Liver (tissue), 9 donors: ENCODE measurements around the gene TBC1D1. TPM values are rescaled to one million over a fixed set of nuclear protein-coding genes. Genes with fewer than 3 reads are reported as not detected.

Experiments
- DNase-seq: peaks from one replicate; pipeline ENCODE4 v3.0.0-alpha.2; 2017; ENCODE audit warnings: low spot score
- H3K27ac ChIP-seq, 2 donors: one replicate each; pipeline ENCODE4 v1.7.0; 2013; ENCODE audit warnings: inconsistent platforms in 2 of 2, low read length in 2 of 2, control low read depth in 1 of 2, low read depth in 1 of 2, mild to moderate bottlenecking in 1 of 2
- H3K27me3 ChIP-seq, 4 donors: one replicate each; pipeline versions ENCODE4 v1.6.1 to v1.7.0; 2013; ENCODE audit warnings: low read length in 3 of 4, inconsistent platforms in 1 of 4, mild to moderate bottlenecking in 1 of 4, moderate library complexity in 1 of 4; ENCODE audit not compliant: control insufficient read depth in 4 of 4, insufficient read depth in 4 of 4
- H3K36me3 ChIP-seq, 4 donors: one replicate each; pipeline versions ENCODE4 v1.6.1 to v1.7.0; 2013; ENCODE audit warnings: low read length in 3 of 4, mild to moderate bottlenecking in 3 of 4, low read depth in 1 of 4, moderate library complexity in 1 of 4; ENCODE audit not compliant: control insufficient read depth in 4 of 4, insufficient read depth in 3 of 4
- H3K4me1 ChIP-seq, 4 donors: one replicate each; pipeline versions ENCODE4 v1.6.1 to v1.7.0; 2013; ENCODE audit warnings: low read length in 3 of 4, mild to moderate bottlenecking in 3 of 4, moderate library complexity in 1 of 4; ENCODE audit not compliant: control insufficient read depth in 4 of 4, insufficient read depth in 4 of 4
- H3K4me3 ChIP-seq, 3 donors: one replicate each; pipeline versions ENCODE4 v1.6.1 to v1.7.0; 2013; ENCODE audit warnings: low read length in 3 of 3, control low read depth in 1 of 3, low read depth in 1 of 3, mild to moderate bottlenecking in 1 of 3
- H3K9ac ChIP-seq, 2 donors: one replicate each; pipeline ENCODE4 v1.7.0; 2013; ENCODE audit warnings: low read length in 2 of 2, mild to moderate bottlenecking in 2 of 2, moderate library complexity in 2 of 2, control low read depth in 1 of 2, low read depth in 1 of 2
- H3K9me3 ChIP-seq, 4 donors: one replicate each; pipeline versions ENCODE4 v1.6.1 to v1.7.0; 2013; ENCODE audit warnings: low read length in 3 of 4; ENCODE audit not compliant: control insufficient read depth in 4 of 4
- ATF3 ChIP-seq: IDR thresholded peaks from 2 replicates; pipeline ENCODE4 v1.6.1; 2016; ENCODE audit warnings: antibody characterized with exemption
- CTCF ChIP-seq: fragments of 150-350 bp; IDR thresholded peaks from 2 replicates; pipeline ENCODE4 v1.5.1; 2017; ENCODE audit warnings: improper control_type of control experiment, low read depth, low read length; ENCODE audit not compliant: missing input control
- EGR1 ChIP-seq, 2 donors: IDR thresholded peaks; 2 replicates each; pipeline ENCODE4 v1.6.1; 2016 to 2018; ENCODE audit warnings: antibody characterized with exemption in 2 of 2, low read depth in 2 of 2
- FOXA1 ChIP-seq: IDR thresholded peaks from 2 replicates; pipeline ENCODE4 v1.6.1; 2016; ENCODE audit warnings: antibody characterized with exemption
- FOXA2 ChIP-seq: IDR thresholded peaks from 2 replicates; pipeline ENCODE4 v1.6.1; 2016; ENCODE audit warnings: antibody characterized with exemption
- HNF4A ChIP-seq, 2 donors: conservative IDR thresholded peaks; 2 replicates each; pipeline ENCODE4 v1.6.1; 2016; ENCODE audit warnings: antibody characterized with exemption in 2 of 2, mild to moderate bottlenecking in 2 of 2
- MAX ChIP-seq: IDR thresholded peaks from 2 replicates; pipeline ENCODE4 v1.6.1; 2016; ENCODE audit warnings: antibody characterized with exemption
- NR2F2 ChIP-seq: IDR thresholded peaks from 2 replicates; pipeline ENCODE4 v1.6.1; 2016; ENCODE audit warnings: antibody characterized with exemption
- RAD21 ChIP-seq, 2 donors: IDR thresholded peaks; 2 replicates each; pipeline ENCODE4 v1.6.1; 2016; ENCODE audit warnings: antibody characterized with exemption in 2 of 2, mild to moderate bottlenecking in 2 of 2
- REST ChIP-seq: IDR thresholded peaks from 2 replicates; pipeline ENCODE4 v1.6.1; 2016; ENCODE audit warnings: antibody characterized with exemption, mild to moderate bottlenecking
- RXRA ChIP-seq, 2 donors: IDR thresholded peaks; 2 replicates each; pipeline ENCODE4 v1.6.1; 2017 to 2018; ENCODE audit warnings: antibody characterized with exemption in 2 of 2, mild to moderate bottlenecking in 1 of 2
- SP1 ChIP-seq: IDR thresholded peaks from 2 replicates; pipeline ENCODE4 v1.6.1; 2018; ENCODE audit warnings: antibody characterized with exemption, mild to moderate bottlenecking
- TAF1 ChIP-seq: conservative IDR thresholded peaks from 2 replicates; pipeline ENCODE4 v1.6.1; 2016; ENCODE audit warnings: antibody characterized with exemption, mild to moderate bottlenecking
- ZBTB33 ChIP-seq: IDR thresholded peaks from 2 replicates; pipeline ENCODE4 v1.6.1; 2016; ENCODE audit warnings: antibody characterized with exemption
- WGBS: extraction: QIAGEN DNeasy Blood & Tissue Kit; methylation state at CpG from one replicate; pipeline ENCODE4 v1.1.7; 2013; 5-methylcytosine and 5-hydroxymethylcytosine counted together
- polyA plus RNA-seq, 2 donors: library from polyadenylated mRNA; stranded (reverse) in 1 of 2; unstranded in 1 of 2; fragments of 200-250 nt in 1 of 2; fragments of >200 nt in 1 of 2; fragmentation: Nextera tagmentation in 1 of 2; extraction: Ambion mirVana in 1 of 2; gene quantifications; one replicate each; pipeline versions ENCODE4 v1.2.1 to v1.2.3, GENCODE V29; 2013 to 2015
- total RNA-seq, 2 donors: library from RNA; depleted of rRNA; stranded (reverse); fragments of >200 nt; gene quantifications; one replicate each; pipeline ENCODE4 v1.2.3, GENCODE V29; 2014
- donor health status: healthy.
- donor health status: healthy.
- donor health status: healthy.
- donor health status: healthy.
- donor health status: healthy.

The TBC1D1 gene
- total and polyA plus RNA-seq, 4 donors = 15.6 to 41.4 (median 20.9) TPM

GRCh38 chr4:38136604-38137003 is 245.7 kb downstream of the TBC1D1 start:
- 95% methylated on average over 10 of the region's 10 CpGs for WGBS
- Histone ChIP-seq H3K9me3 (no peaks in the 10 kb centered on the region), H3K9ac (no peak overlapping the region), H3K36me3 (peaks cover 0 to 11% (median 3%) of the 10 kb centered on the region in 4 donors), H3K4me3 (no peak overlapping the region), H3K27me3 (no peaks in the 10 kb centered on the region), H3K4me1 (peaks cover 5 to 55% (median 39%) of the 10 kb centered on the region in 4 donors), H3K27ac (no peak overlapping the region)
- DNase-seq = no peak
- TF ChIP-seq FOXA2 (no peak), ZBTB33 (no peak), RXRA (IDR thresholded peaks at IDR 0.05) (no peak), TAF1 (no peak), REST (no peak), SP1 (no peak), HNF4A (conservative IDR thresholded peaks at IDR 0.05) (no peak), RAD21 (IDR thresholded peaks at IDR 0.05) (no peak), MAX (no peak), ATF3 (no peak)

GRCh38 chr4:38137080-38137479 is 246.2 kb downstream of the TBC1D1 start:
- 91% methylated on average over 17 of the region's 17 CpGs for WGBS
- Histone ChIP-seq H3K4me3 (no peak overlapping the region), H3K27ac (no peak overlapping the region), H3K9me3 (no peaks in the 10 kb centered on the region), H3K9ac (no peak overlapping the region), H3K27me3 (no peaks in the 10 kb centered on the region), H3K36me3 (peaks cover 0 to 11% (median 3%) of the 10 kb centered on the region in 4 donors), H3K4me1 (peaks cover 5 to 55% (median 38%) of the 10 kb centered on the region in 4 donors)
- DNase-seq = no peak
- TF ChIP-seq ZBTB33 (no peak), HNF4A (conservative IDR thresholded peaks at IDR 0.05) (no peak), FOXA1 (no peak), TAF1 (no peak), EGR1 (IDR thresholded peaks at IDR 0.05; ENCODE audit: low read depth in 2 of 2) (no peak), ATF3 (no peak), REST (no peak), NR2F2 (no peak), CTCF (no peak)
